Activated naive CD4-positive, alpha-beta T cell treated with anti-CD3 and anti-CD28 coated beads, Interleukin-2, amount 50 U/mL, for 72 hours (primary cell): ENCODE data around the gene ASCC3. TPM values are rescaled to one million over a fixed set of nuclear protein-coding genes. Genes with fewer than 3 reads are reported as not detected.
A peak's percentile ranks its signal among the peaks of the same experiment; 100 is the strongest.
"Not testable (repeated sequence)": the region's sequence is repeated elsewhere in the genome, so short reads cannot be mapped to it uniquely, and the experiment has no call there.

ENCODE experiments used
- ATAC-seq, 2 donors: fragments of 150-1000 bp; cut with Tn5 transposase; 2 replicates each; pipeline ENCODE4 v1.10.0; 2021; ENCODE audit warnings: mild to moderate bottlenecking in 2 of 2, moderate library complexity in 2 of 2
- DNase-seq, 2 donors: peaks; one replicate each; pipeline ENCODE4 v3.0.0; 2021 to 2022; ENCODE audit warnings: low spot score in 2 of 2
- H3K27ac Mint-ChIP-seq, 2 donors: one replicate each; pipeline ENCODE4 v1.8.0; 2022; ENCODE audit warnings: mild to moderate bottlenecking in 2 of 2, mixed read lengths in 2 of 2
- H3K36me3 Mint-ChIP-seq, 2 donors: one replicate each; pipeline ENCODE4 v1.8.0; 2022; ENCODE audit warnings: mixed read lengths in 2 of 2
- H3K9me3 Mint-ChIP-seq, 2 donors: one replicate each; pipeline ENCODE4 v1.8.0; 2022; ENCODE audit warnings: mixed read lengths in 2 of 2
- total RNA-seq, 2 donors: library from RNA; stranded (reverse); gene quantifications; one replicate each; pipeline ENCODE4 v1.2.3, GENCODE V29; 2022

Gene ASCC3
- total RNA-seq, 2 donors from 2014 or later, result 53.4 to 55.4 TPM

- no peak for DNase-seq
- H3K9me3 Mint-ChIP-seq, result no peaks in the 10 kb centered on the region
- no peak overlapping the region for H3K27ac Mint-ChIP-seq
- peaks cover 0 to 16% of the 10 kb centered on the region in 2 donors for H3K36me3 Mint-ChIP-seq
- ATAC-seq, result peak; percentile 55 to 73
These were observed 216.1 kb downstream of the ASCC3 start for GRCh38 chr6:100665041-100665380.

- peaks cover 0 to 16% of the 10 kb centered on the region in 2 donors for H3K36me3 Mint-ChIP-seq
- DNase-seq (no peak), ATAC-seq (no peak)
- H3K27ac Mint-ChIP-seq, result no peak overlapping the region
- no peaks in the 10 kb centered on the region for H3K9me3 Mint-ChIP-seq
These were observed 216.7 kb downstream of the ASCC3 start for GRCh38 chr6:100664274-100665040.

- DNase-seq, result no peak
- Mint-ChIP-seq H3K36me3 (peaks cover 0 to 16% of the 10 kb centered on the region in 2 donors), H3K9me3 (no peaks in the 10 kb centered on the region), H3K27ac (no peak overlapping the region)
- ATAC-seq, result no peak
These were observed 217.8 kb downstream of the ASCC3 start for GRCh38 chr6:100663219-100663863.

GRCh38 chr6:100662264-100662663 lies 218.9 kb downstream of the ASCC3 start:
- no peak for DNase-seq
- Mint-ChIP-seq H3K27ac (no peak overlapping the region), H3K9me3 (no peaks in the 10 kb centered on the region), H3K36me3 (peaks cover 0 to 9% of the 10 kb centered on the region in 2 donors)
- ATAC-seq, result no peak

DNA sequence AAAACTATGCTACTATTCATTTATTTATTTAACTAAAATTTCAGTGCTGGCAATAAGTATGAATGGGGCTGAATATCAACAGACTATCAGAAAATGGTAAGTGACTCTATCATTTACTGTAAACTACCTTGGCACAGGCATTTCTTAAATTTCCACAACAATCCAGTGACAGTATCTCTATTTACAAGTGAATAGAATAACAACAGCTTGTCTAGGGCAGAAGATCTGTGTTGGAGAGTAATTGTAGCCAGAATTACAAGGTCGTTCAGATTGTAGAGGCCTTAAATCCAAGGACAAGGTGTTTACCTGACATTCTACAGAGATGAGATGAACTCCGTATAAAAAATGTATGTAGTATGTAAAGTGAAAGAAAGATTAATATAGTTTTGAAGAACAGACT lies 222.6 kb downstream of the ASCC3 start:
- no peak for ATAC-seq
- H3K27ac Mint-ChIP-seq, result no peak overlapping the region
- DNase-seq, result no peak
- H3K9me3 Mint-ChIP-seq, result no peaks in the 10 kb centered on the region
- H3K36me3 Mint-ChIP-seq, result peaks cover 0 to 5% of the 10 kb centered on the region in 2 donors

- no peak for DNase-seq
- Mint-ChIP-seq H3K36me3 (peaks cover 0 to 5% of the 10 kb centered on the region in 2 donors), H3K27ac (no peak overlapping the region), H3K9me3 (no peaks in the 10 kb centered on the region)
- ATAC-seq, result no peak
These were observed 223.3 kb downstream of the ASCC3 start for GRCh38 chr6:100657678-100658330.

DNA sequence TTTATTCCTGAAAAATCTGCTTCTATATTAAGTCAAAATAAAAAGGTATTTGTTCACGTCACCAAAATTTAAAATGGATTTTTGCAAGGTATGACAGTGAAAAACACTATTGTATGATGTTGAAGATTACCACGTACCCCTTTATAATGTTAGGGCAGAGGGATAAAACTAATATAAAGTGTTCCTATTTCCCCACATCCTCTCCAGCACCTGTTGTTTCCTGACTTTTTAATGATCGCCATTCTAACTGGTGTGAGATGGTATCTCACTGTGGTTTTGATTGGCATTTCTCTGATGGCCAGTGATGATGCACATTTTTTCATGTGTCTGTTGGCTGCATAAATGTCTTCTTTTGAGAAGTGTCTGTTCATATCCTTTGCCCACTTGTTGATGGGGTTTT lies 240.0 kb downstream of the ASCC3 start:
- not testable (repeated sequence) for H3K9me3 Mint-ChIP-seq, H3K27ac Mint-ChIP-seq, ATAC-seq, DNase-seq
- peaks cover 14 to 25% of the 10 kb centered on the region in 2 donors for H3K36me3 Mint-ChIP-seq

GRCh38 chr6:100633096-100633777 lies 247.9 kb downstream of the ASCC3 start:
- DNase-seq, result no peak
- no peaks in the 10 kb centered on the region for H3K9me3 Mint-ChIP-seq
- no peak overlapping the region for H3K27ac Mint-ChIP-seq
- no peak for ATAC-seq
- H3K36me3 Mint-ChIP-seq, result peaks cover 3 to 16% of the 10 kb centered on the region in 2 donors

DNA sequence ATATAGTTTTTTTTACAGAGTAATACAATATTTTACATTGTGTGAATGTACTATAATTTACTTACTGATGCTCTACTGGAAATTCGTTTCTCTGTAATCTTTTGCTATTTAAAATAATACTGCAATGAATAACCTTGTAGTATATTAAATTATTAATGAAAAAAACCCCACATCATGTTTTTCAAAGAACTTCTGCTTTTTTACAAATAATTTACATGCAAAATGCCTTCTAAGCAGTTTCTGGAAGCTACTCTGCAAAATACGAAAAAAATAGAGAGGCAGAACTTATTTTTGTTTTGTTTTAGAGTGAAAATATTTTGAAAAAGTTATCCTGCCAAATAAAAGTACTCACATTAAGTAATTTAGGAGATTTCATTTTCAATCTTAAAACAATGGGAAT lies 250.6 kb downstream of the ASCC3 start:
- Mint-ChIP-seq H3K36me3 (peaks cover 0 to 3% of the 10 kb centered on the region in 2 donors), H3K9me3 (no peaks in the 10 kb centered on the region), H3K27ac (no peak overlapping the region)
- DNase-seq (no peak), ATAC-seq (no peak)

DNA sequence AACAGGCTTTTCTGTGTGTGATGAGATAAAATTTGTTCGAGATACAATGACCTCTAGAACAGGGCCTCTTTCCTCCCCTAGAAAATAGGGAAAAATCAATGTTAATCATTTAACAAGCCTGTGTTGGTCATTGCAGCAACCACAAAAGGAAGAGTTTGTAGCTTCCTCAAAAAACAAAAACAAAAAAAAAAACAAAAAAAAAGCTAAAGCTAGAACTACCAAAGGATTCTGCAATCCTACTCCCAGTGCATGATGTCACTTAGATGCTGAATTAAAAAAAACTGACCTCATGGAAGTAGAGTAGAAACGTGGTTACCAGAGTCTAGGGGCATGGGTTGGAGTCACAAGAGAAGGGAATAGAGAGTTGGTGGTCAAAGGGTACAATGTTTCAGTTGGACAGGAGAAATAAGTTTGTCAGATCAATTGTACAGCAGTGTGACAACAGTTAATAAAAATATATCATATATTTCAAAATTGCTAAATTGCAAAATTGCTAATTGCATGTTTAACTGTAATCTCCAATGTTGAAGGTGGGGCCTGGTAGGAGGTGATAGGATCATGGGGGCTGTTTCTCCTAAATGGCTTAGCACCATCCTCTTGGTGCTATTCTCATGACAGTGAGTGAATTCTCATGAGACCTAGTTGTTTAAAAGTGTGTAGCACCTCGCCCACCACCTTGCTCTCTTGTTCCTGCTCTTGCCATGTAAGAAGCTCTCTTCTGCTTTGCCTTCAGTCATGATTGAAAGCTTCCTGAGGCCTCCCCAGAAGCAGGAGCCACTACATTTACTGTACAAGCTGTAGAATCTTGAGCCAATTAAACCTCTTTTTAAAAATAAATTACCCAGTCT lies 253.0 kb downstream of the ASCC3 start:
- no peak for DNase-seq

GRCh38 chr6:100626721-100627120 lies 254.4 kb downstream of the ASCC3 start:
- no peak for ATAC-seq

More for the DNA sequence above, 253.0 kb downstream of the ASCC3 start:
- peaks cover 0 to 15% of the 10 kb centered on the region in 2 donors for H3K36me3 Mint-ChIP-seq
- no peaks in the 10 kb centered on the region for H3K9me3 Mint-ChIP-seq
- no peak for ATAC-seq
- no peak overlapping the region for H3K27ac Mint-ChIP-seq

DNA sequence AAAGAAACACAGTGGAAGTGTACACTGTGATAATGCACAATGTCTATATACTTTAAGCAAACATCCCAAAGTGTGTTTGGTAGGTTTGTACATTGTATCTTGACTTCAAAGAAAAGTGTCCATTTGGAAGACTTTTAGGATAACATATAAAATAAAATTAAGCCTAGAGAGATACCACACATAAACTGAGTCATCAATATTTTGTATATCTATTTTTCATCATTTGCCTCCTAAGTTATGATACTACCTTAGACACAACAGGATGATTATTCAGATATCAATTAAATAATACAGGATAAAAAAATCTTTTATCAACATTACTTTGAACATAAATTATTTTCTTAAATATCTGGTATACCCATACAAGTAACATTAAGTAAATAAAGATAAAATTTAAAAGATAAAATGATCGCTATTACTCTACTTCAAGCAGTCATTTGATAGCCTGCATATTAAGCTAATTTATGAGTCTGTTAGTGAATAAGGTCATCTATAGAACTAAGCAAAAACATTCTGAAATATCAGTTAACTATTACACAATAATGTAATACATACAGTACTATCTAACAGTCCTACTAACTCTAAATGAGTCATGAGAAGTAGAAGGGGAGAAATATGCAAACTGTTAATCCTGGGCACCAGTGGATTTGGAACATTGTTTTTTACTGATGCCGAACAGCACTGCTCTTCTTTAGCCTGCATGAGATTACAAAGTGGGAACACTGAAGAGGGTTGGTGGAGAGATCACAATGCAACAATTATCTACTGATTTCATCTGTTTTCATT lies 258.0 kb downstream of the ASCC3 start:
- DNase-seq, result no peak
- ATAC-seq, result no peak
- Mint-ChIP-seq H3K9me3 (peaks cover 0 to 11% of the 10 kb centered on the region in 2 donors), H3K36me3 (peaks cover 23 to 33% of the 10 kb centered on the region in 2 donors), H3K27ac (no peak overlapping the region)

More at GRCh38 chr6:100626721-100627120, 254.4 kb downstream of the ASCC3 start:
- peaks cover 9 to 22% of the 10 kb centered on the region in 2 donors for H3K36me3 Mint-ChIP-seq
- peaks cover 0 to 5% of the 10 kb centered on the region in 2 donors for H3K9me3 Mint-ChIP-seq
- no peak for DNase-seq
- H3K27ac Mint-ChIP-seq, result no peak overlapping the region

GRCh38 chr6:100620085-100620840 lies 260.9 kb downstream of the ASCC3 start:
- no peak for ATAC-seq

GRCh38 chr6:100618351-100618671 lies 262.8 kb downstream of the ASCC3 start:
- no peak for ATAC-seq
- Mint-ChIP-seq H3K36me3 (peaks cover 27 to 31% of the 10 kb centered on the region in 2 donors), H3K27ac (no peak overlapping the region)

More at GRCh38 chr6:100620085-100620840, 260.9 kb downstream of the ASCC3 start:
- Mint-ChIP-seq H3K9me3 (peaks cover 0 to 11% of the 10 kb centered on the region in 2 donors), H3K27ac (no peak overlapping the region), H3K36me3 (peaks cover 31 to 35% of the 10 kb centered on the region in 2 donors)
- DNase-seq, result no peak

More at GRCh38 chr6:100618351-100618671, 262.8 kb downstream of the ASCC3 start:
- peaks cover 0 to 11% of the 10 kb centered on the region in 2 donors for H3K9me3 Mint-ChIP-seq
- no peak for DNase-seq
